Cardiac fibroblast (primary cell): Measurements from ENCODE around the gene ADAMTS12.

Experiments
- DNase-seq, 2 donors: peaks; one replicate each; pipeline versions ENCODE4 v3.0.0 to v3.0.0-alpha.2; 2010; ENCODE audit warnings: low read depth in 2 of 2
- H3K4me3 ChIP-seq, 2 donors: replicated peaks in 1 of 2; 1 replicate in 1 of 2; 2 replicates in 1 of 2; pipeline ENCODE4 v1.5.1; 2011; ENCODE audit warnings: low read depth in 2 of 2, low read length in 2 of 2, mild to moderate bottlenecking in 2 of 2, moderate library complexity in 1 of 2
- CTCF ChIP-seq: IDR thresholded peaks from one replicate; pipeline ENCODE4 v1.5.1; 2011; ENCODE audit warnings: low read depth, mild to moderate bottlenecking, low read length, inconsistent platforms

The ADAMTS12 gene

GRCh38 chr5:33738097-33738496, 153.7 kb downstream of the ADAMTS12 start:
- no peak for DNase-seq
- no peak for TF ChIP-seq CTCF
- H3K4me3 ChIP-seq, result no peak overlapping the region

GRCh38 chr5:33737697-33738096, 154.1 kb downstream of the ADAMTS12 start:
- H3K4me3 ChIP-seq, result no peak overlapping the region
- no peak for TF ChIP-seq CTCF
- no peak for DNase-seq

GRCh38 chr5:33737284-33737683, 154.5 kb downstream of the ADAMTS12 start:
- H3K4me3 ChIP-seq, result no peak overlapping the region
- no peak for TF ChIP-seq CTCF
- peak in 1 of 2 donors; percentile 22 for DNase-seq

- no peak for TF ChIP-seq CTCF
- DNase-seq, result peak; percentile 61 to 72
- H3K4me3 ChIP-seq, result no peak overlapping the region
Measured at GRCh38 chr5:33736510-33736909, 155.3 kb downstream of the ADAMTS12 start.

- no peak for DNase-seq
- no peak overlapping the region for H3K4me3 ChIP-seq
- no peak for TF ChIP-seq CTCF
Measured at GRCh38 chr5:33735072-33735471, 156.7 kb downstream of the ADAMTS12 start.

DNA sequence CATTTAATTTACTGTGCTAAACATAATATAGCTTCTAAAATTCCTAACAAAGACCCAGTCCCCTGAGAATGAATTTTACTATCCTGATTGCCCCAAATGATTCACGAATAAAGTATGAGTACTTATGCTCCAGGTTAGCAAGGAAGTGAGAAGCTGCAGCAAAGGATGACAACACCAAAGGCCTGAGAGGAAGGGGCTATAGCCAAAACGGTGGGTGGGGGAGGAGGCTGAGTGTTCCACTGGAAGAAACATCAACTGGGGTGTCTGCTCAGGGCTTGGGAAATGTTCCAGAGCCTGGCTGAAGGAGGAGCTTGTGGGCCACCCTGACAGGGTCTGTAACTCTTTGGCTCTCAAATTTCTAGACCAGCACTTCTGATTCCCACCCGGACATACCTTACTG, 157.3 kb downstream of the ADAMTS12 start:
- DNase-seq, result peak; percentile 34 to 57
- no peak overlapping the region for H3K4me3 ChIP-seq
- no peak for TF ChIP-seq CTCF

- no peak for DNase-seq
- TF ChIP-seq CTCF, result no peak
- H3K4me3 ChIP-seq, result no peak overlapping the region
Measured at GRCh38 chr5:33733225-33733624, 158.6 kb downstream of the ADAMTS12 start.
